GM23338 (cell line): Measurements from ENCODE around the gene TXNDC16. TPM values are rescaled to one million over a fixed set of nuclear protein-coding genes. Genes with fewer than 3 reads are reported as not detected.

Experiments used
- ATAC-seq: fragments of 200-7000 bp; cut with Tn5 transposase; 3 replicates; pipeline ENCODE4 v1.9.1; 2020
- DNase-seq: peaks from one replicate; pipeline ENCODE4 v3.0.0-alpha.2; 2015; ENCODE audit warnings: low spot score
- H2AFZ ChIP-seq: fragments of 200-600 bp; sonication (generic); 2 replicates; pipeline ENCODE4 v1.8.0; 2016; ENCODE audit warnings: antibody characterized with exemption, mild to moderate bottlenecking, moderate library complexity
- H3F3A ChIP-seq: fragments of 200-600 bp; sonication (generic); replicated peaks from 2 replicates; pipeline ENCODE4 v1.8.0; 2017; ENCODE audit warnings: antibody characterized with exemption, mixed run types, low read depth
- H3K27ac ChIP-seq: fragments of 200-600 bp; sonication (generic); 2 replicates; pipeline ENCODE4 v1.6.1; 2016; ENCODE audit warnings: low read depth
- H3K27me3 ChIP-seq: fragments of 200-600 bp; sonication (generic); 2 replicates; pipeline ENCODE4 v1.8.0; 2016; ENCODE audit warnings: mild to moderate bottlenecking, mixed run types, moderate library complexity; ENCODE audit not compliant: insufficient read depth
- H3K36me3 ChIP-seq: fragments of 200-600 bp; sonication (generic); 2 replicates; pipeline ENCODE4 v1.8.0; 2016; ENCODE audit warnings: mild to moderate bottlenecking; ENCODE audit not compliant: insufficient read depth
- H3K4me1 ChIP-seq: fragments of 200-600 bp; sonication (generic); 2 replicates; pipeline ENCODE4 v1.8.0; 2016; ENCODE audit warnings: mild to moderate bottlenecking, moderate library complexity; ENCODE audit not compliant: insufficient read depth
- H3K4me2 ChIP-seq: fragments of 200-600 bp; sonication (generic); 2 replicates; pipeline ENCODE4 v1.7.1; 2017; ENCODE audit warnings: mixed run types
- H3K4me3 ChIP-seq: fragments of 200-600 bp; sonication (generic); 2 replicates; pipeline ENCODE4 v1.6.1; 2016; ENCODE audit warnings: mixed run types
- H3K79me2 ChIP-seq: fragments of 200-600 bp; sonication (generic); replicated peaks from 2 replicates; pipeline ENCODE4 v1.8.0; 2017; ENCODE audit warnings: mild to moderate bottlenecking; ENCODE audit not compliant: insufficient read depth
- H3K9me2 ChIP-seq: fragments of 200-600 bp; sonication (generic); 2 replicates; pipeline ENCODE4 v1.8.0; 2017; ENCODE audit not compliant: insufficient read depth
- H4K20me1 ChIP-seq: fragments of 200-600 bp; sonication (generic); replicated peaks from 2 replicates; pipeline ENCODE4 v1.8.0; 2017; ENCODE audit warnings: mild to moderate bottlenecking; ENCODE audit not compliant: insufficient read depth
- H3K27ac Mint-ChIP-seq: 2 replicates; pipeline ENCODE4 v1.8.0; 2020; ENCODE audit warnings: inconsistent platforms, mild to moderate bottlenecking, moderate library complexity, mixed read lengths
- H3K27me3 Mint-ChIP-seq: 3 replicates; pipeline ENCODE4 v1.8.0; 2022; ENCODE audit warnings: low read depth, mild to moderate bottlenecking, moderate library complexity, mixed read lengths, inconsistent platforms; ENCODE audit not compliant: insufficient read depth, poor library complexity
- H3K36me3 Mint-ChIP-seq: 3 replicates; pipeline ENCODE4 v1.8.0; 2021; ENCODE audit warnings: low read depth, mild to moderate bottlenecking, inconsistent platforms, moderate library complexity, mixed read lengths
- H3K4me1 Mint-ChIP-seq: 3 replicates; pipeline ENCODE4 v1.8.0; 2020; ENCODE audit warnings: mild to moderate bottlenecking, inconsistent platforms, mixed read lengths
- H3K4me3 Mint-ChIP-seq: 3 replicates; pipeline ENCODE4 v1.8.0; 2021; ENCODE audit warnings: moderate library complexity, mild to moderate bottlenecking, inconsistent platforms, mixed read lengths
- H3K9me3 Mint-ChIP-seq: 3 replicates; pipeline ENCODE4 v1.8.0; 2020; ENCODE audit warnings: moderate library complexity, mild to moderate bottlenecking, inconsistent platforms, mixed read lengths
- CREB1 ChIP-seq: fragments of 250-450 bp; sonication (Bioruptor Pico); IDR thresholded peaks from 2 replicates; pipeline ENCODE4 v1.5.0; 2020; ENCODE audit warnings: low read depth, mild to moderate bottlenecking, moderate library complexity
- EZH2 ChIP-seq: fragments of 200-600 bp; sonication (generic); IDR thresholded peaks from one replicate; pipeline ENCODE4 v1.8.0; 2017; ENCODE audit warnings: antibody characterized with exemption, mild to moderate bottlenecking, low read depth; ENCODE audit not compliant: unreplicated experiment
- EZH2phosphoT487 ChIP-seq: fragments of 200-600 bp; sonication (generic); IDR thresholded peaks from one replicate; pipeline ENCODE4 v1.8.1; 2018; ENCODE audit warnings: antibody characterized with exemption; ENCODE audit not compliant: unreplicated experiment
- NANOG ChIP-seq: IDR thresholded peaks from 2 replicates; pipeline ENCODE4 v1.6.1; 2016; ENCODE audit warnings: antibody characterized with exemption, borderline replicate concordance
- POLR2AphosphoS5 ChIP-seq: IDR thresholded peaks from 2 replicates; pipeline ENCODE4 v1.6.1; 2016; ENCODE audit warnings: antibody characterized with exemption, low read depth
- ZNF114 ChIP-seq: fragments of 250-450 bp; sonication (Bioruptor Pico); IDR thresholded peaks from 2 replicates; pipeline ENCODE4 v1.5.0; 2020; ENCODE audit warnings: mild to moderate bottlenecking, moderate library complexity
- ZNF331 ChIP-seq: fragments of 250-450 bp; sonication (Bioruptor Pico); IDR thresholded peaks from 2 replicates; pipeline ENCODE4 v1.5.0; 2020; ENCODE audit warnings: low read depth, mild to moderate bottlenecking, moderate library complexity
- polyA plus RNA-seq: library from polyadenylated mRNA; unstranded; fragments of >200 nt; fragmentation: Nextera tagmentation; extraction: Ambion mirVana; gene quantifications from 2 replicates; pipeline ENCODE4 v1.2.1, GENCODE V29; 2016
- total RNA-seq: library from RNA; depleted of rRNA; stranded (reverse); fragments of >200 nt; shearing (Covaris generic); gene quantifications from 2 replicates; pipeline ENCODE4 v1.2.3, GENCODE V29; 2014
- TF ChIP-seq, protein P1 (sequence below): fragments of 250-450 bp; sonication (Bioruptor Pico); IDR thresholded peaks from 2 replicates; pipeline ENCODE4 v1.5.0; 2020; ENCODE audit warnings: mild to moderate bottlenecking, moderate library complexity
- TF ChIP-seq, protein P2 (sequence below), 2 experiments: fragments of 200-600 bp in 1 of 2; sonication (generic) in 1 of 2; conservative IDR thresholded peaks; 2 replicates each; pipeline versions ENCODE4 v1.5.1 to v1.6.1; 2016 to 2017; ENCODE audit warnings: antibody characterized with exemption in 2 of 2, low read depth in 2 of 2, mild to moderate bottlenecking in 2 of 2, moderate library complexity in 1 of 2

TXNDC16 gene
- total and polyA plus RNA-seq, 2 experiments from 2014 or later: 13.6 to 14.0 TPM

DNA sequence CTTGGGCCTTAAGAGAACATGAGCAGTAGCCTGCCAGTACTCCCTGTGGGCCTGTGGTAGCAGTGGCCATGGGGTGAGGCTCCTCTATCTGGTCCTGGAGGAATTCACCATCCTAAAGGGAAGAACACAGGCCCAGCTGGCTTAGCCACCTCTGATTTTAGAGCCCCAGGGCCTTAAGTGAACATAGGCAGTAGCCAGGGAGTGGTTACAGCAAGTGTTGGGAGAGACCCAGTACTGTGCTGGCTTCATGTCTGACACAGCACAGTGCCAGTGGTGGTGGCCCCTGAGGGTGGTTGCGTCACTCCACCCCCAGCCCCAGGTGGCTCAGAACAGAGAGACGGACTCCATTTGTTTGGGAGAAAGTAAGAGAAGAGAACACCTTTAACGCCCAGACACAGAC lies 105.1 kb downstream of the TXNDC16 start (continued):
- TF ChIP-seq, protein P1, sequence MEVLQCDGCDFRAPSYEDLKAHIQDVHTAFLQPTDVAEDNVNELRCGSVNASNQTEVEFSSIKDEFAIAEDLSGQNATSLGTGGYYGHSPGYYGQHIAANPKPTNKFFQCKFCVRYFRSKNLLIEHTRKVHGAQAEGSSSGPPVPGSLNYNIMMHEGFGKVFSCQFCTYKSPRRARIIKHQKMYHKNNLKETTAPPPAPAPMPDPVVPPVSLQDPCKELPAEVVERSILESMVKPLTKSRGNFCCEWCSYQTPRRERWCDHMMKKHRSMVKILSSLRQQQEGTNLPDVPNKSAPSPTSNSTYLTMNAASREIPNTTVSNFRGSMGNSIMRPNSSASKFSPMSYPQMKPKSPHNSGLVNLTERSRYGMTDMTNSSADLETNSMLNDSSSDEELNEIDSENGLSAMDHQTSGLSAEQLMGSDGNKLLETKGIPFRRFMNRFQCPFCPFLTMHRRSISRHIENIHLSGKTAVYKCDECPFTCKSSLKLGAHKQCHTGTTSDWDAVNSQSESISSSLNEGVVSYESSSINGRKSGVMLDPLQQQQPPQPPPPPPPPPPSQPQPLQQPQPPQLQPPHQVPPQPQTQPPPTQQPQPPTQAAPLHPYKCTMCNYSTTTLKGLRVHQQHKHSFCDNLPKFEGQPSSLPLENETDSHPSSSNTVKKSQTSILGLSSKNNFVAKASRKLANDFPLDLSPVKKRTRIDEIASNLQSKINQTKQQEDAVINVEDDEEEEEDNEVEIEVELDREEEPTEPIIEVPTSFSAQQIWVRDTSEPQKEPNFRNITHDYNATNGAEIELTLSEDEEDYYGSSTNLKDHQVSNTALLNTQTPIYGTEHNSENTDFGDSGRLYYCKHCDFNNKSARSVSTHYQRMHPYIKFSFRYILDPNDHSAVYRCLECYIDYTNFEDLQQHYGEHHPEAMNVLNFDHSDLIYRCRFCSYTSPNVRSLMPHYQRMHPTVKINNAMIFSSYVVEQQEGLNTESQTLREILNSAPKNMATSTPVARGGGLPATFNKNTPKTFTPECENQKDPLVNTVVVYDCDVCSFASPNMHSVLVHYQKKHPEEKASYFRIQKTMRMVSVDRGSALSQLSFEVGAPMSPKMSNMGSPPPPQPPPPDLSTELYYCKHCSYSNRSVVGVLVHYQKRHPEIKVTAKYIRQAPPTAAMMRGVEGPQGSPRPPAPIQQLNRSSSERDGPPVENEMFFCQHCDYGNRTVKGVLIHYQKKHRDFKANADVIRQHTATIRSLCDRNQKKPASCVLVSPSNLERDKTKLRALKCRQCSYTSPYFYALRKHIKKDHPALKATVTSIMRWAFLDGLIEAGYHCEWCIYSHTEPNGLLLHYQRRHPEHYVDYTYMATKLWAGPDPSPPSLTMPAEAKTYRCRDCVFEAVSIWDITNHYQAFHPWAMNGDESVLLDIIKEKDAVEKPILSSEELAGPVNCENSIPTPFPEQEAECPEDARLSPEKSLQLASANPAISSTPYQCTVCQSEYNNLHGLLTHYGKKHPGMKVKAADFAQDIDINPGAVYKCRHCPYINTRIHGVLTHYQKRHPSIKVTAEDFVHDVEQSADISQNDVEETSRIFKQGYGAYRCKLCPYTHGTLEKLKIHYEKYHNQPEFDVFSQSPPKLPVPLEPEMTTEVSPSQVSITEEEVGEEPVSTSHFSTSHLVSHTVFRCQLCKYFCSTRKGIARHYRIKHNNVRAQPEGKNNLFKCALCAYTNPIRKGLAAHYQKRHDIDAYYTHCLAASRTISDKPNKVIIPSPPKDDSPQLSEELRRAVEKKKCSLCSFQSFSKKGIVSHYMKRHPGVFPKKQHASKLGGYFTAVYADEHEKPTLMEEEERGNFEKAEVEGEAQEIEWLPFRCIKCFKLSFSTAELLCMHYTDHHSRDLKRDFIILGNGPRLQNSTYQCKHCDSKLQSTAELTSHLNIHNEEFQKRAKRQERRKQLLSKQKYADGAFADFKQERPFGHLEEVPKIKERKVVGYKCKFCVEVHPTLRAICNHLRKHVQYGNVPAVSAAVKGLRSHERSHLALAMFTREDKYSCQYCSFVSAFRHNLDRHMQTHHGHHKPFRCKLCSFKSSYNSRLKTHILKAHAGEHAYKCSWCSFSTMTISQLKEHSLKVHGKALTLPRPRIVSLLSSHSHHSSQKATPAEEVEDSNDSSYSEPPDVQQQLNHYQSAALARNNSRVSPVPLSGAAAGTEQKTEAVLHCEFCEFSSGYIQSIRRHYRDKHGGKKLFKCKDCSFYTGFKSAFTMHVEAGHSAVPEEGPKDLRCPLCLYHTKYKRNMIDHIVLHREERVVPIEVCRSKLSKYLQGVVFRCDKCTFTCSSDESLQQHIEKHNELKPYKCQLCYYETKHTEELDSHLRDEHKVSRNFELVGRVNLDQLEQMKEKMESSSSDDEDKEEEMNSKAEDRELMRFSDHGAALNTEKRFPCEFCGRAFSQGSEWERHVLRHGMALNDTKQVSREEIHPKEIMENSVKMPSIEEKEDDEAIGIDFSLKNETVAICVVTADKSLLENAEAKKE: no peak
- TF ChIP-seq POLR2AphosphoS5 (no peak), EZH2phosphoT487 (no peak), ZNF114 (CRISPR knock-in tag) (no peak)

DNA sequence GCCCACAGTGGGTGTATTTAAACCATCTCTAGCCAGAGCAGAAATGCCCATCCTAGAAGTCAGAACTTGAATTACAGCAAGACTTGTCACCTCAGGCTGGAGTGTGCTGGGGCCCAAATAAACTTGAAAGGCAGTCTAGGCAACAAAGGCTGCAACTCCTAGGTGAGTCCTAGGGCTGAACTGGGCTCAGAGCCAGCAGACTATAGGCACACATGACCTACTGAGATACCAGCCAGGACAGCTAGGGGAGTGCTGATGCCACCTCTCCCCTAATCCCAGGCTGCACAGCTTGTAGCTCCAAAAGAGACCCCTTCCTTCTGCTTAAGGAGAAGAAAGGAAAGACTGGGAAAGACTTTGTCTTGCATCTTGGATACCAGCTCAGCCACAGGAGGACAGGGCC lies 106.0 kb downstream of the TXNDC16 start:
- Histone ChIP-seq H3K36me3 (no peaks in the 10 kb centered on the region), H3K4me2 (no peak overlapping the region), H3K4me1 (no peaks in the 10 kb centered on the region), H3K27ac (no peak overlapping the region), H3F3A (no peaks in the 10 kb centered on the region), H3K9me2 (no peaks in the 10 kb centered on the region), H4K20me1 (no peaks in the 10 kb centered on the region), H3K27me3 (no peaks in the 10 kb centered on the region), H3K79me2 (no peaks in the 10 kb centered on the region), H2AFZ (no peak overlapping the region), H3K4me3 (no peak overlapping the region)
- Mint-ChIP-seq H3K36me3 (no peaks in the 10 kb centered on the region), H3K4me3 (no peak overlapping the region), H3K27ac (no peak overlapping the region), H3K9me3 (no peaks in the 10 kb centered on the region), H3K27me3 (no peaks in the 10 kb centered on the region), H3K4me1 (no peaks in the 10 kb centered on the region)
- no peak; the same call in 2 of the 3 replicates for ATAC-seq
- DNase-seq: no peak
- TF ChIP-seq, protein P2, sequence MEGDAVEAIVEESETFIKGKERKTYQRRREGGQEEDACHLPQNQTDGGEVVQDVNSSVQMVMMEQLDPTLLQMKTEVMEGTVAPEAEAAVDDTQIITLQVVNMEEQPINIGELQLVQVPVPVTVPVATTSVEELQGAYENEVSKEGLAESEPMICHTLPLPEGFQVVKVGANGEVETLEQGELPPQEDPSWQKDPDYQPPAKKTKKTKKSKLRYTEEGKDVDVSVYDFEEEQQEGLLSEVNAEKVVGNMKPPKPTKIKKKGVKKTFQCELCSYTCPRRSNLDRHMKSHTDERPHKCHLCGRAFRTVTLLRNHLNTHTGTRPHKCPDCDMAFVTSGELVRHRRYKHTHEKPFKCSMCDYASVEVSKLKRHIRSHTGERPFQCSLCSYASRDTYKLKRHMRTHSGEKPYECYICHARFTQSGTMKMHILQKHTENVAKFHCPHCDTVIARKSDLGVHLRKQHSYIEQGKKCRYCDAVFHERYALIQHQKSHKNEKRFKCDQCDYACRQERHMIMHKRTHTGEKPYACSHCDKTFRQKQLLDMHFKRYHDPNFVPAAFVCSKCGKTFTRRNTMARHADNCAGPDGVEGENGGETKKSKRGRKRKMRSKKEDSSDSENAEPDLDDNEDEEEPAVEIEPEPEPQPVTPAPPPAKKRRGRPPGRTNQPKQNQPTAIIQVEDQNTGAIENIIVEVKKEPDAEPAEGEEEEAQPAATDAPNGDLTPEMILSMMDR (conservative IDR thresholded peaks at IDR 0.05; ENCODE audit: low read depth in 2 of 2): no peak
- TF ChIP-seq NANOG (no peak), EZH2 (no peak), ZNF331 (no peak), CREB1 (no peak)
- TF ChIP-seq, protein P1: no peak
